WERI-Rb-1 (cell line): ENCODE results near the gene GALNT16.

Source experiments
- DNase-seq: peaks from one replicate; pipeline ENCODE4 v3.0.0-alpha.2; 2020
- H3K27ac ChIP-seq: fragments of 250-450 bp; sonication (Bioruptor Pico); 2 replicates; pipeline ENCODE4 v1.5.1; 2020; ENCODE audit warnings: mild to moderate bottlenecking, moderate library complexity
- H3K27me3 ChIP-seq: fragments of 250-450 bp; sonication (Bioruptor Pico); 2 replicates; pipeline ENCODE4 v1.5.1; 2021; ENCODE audit warnings: mild to moderate bottlenecking, low read depth, moderate library complexity; ENCODE audit not compliant: insufficient read depth, severe bottlenecking
- H3K36me3 ChIP-seq: fragments of 250-450 bp; sonication (Bioruptor Pico); 2 replicates; pipeline ENCODE4 v1.5.1; 2020; ENCODE audit warnings: mild to moderate bottlenecking, moderate library complexity
- H3K4me3 ChIP-seq: 2 replicates; pipeline ENCODE4 v1.5.1; 2011; ENCODE audit warnings: low read depth, mild to moderate bottlenecking, control low read depth, low read length
- H3K9me3 ChIP-seq: fragments of 250-450 bp; sonication (Bioruptor Pico); 2 replicates; pipeline ENCODE4 v1.5.1; 2021; ENCODE audit warnings: mild to moderate bottlenecking, moderate library complexity; ENCODE audit not compliant: severe bottlenecking
- CTCF ChIP-seq: IDR thresholded peaks from 2 replicates; pipeline ENCODE4 v1.5.1; 2011; ENCODE audit warnings: low read depth, mild to moderate bottlenecking, control low read depth, inconsistent platforms, low read length

The GALNT16 gene

GRCh38 chr14:69320581-69321365 is 60.8 kb downstream of the GALNT16 start:
- no peaks in the 10 kb centered on the region for H3K36me3 ChIP-seq
- no peak overlapping the region for H3K27ac ChIP-seq
- DNase-seq, result no peak
- no peaks in the 10 kb centered on the region for H3K27me3 ChIP-seq
- H3K9me3 ChIP-seq, result no peaks in the 10 kb centered on the region
- no peak overlapping the region for H3K4me3 ChIP-seq
- no peak for TF ChIP-seq CTCF

GRCh38 chr14:69321601-69322330 is 61.8 kb downstream of the GALNT16 start:
- no peak for TF ChIP-seq CTCF
- H3K4me3 ChIP-seq, result no peak overlapping the region
- no peaks in the 10 kb centered on the region for H3K9me3 ChIP-seq
- H3K36me3 ChIP-seq, result no peaks in the 10 kb centered on the region
- H3K27me3 ChIP-seq, result no peaks in the 10 kb centered on the region
- H3K27ac ChIP-seq, result no peak overlapping the region
- no peak for DNase-seq

- no peak overlapping the region for H3K27ac ChIP-seq
- H3K9me3 ChIP-seq, result no peaks in the 10 kb centered on the region
- no peak for TF ChIP-seq CTCF
- no peak for DNase-seq
- H3K36me3 ChIP-seq, result no peaks in the 10 kb centered on the region
- H3K4me3 ChIP-seq, result no peak overlapping the region
- H3K27me3 ChIP-seq, result no peaks in the 10 kb centered on the region
These were observed 63.5 kb downstream of the GALNT16 start for GRCh38 chr14:69323266-69323998.

GRCh38 chr14:69323999-69324282 is 64.0 kb downstream of the GALNT16 start:
- no peak for TF ChIP-seq CTCF
- H3K36me3 ChIP-seq, result no peaks in the 10 kb centered on the region
- no peak overlapping the region for H3K27ac ChIP-seq
- no peaks in the 10 kb centered on the region for H3K9me3 ChIP-seq
- DNase-seq, result no peak
- no peaks in the 10 kb centered on the region for H3K27me3 ChIP-seq
- H3K4me3 ChIP-seq, result no peak overlapping the region

- H3K9me3 ChIP-seq, result no peaks in the 10 kb centered on the region
- DNase-seq, result no peak
- H3K4me3 ChIP-seq, result no peak overlapping the region
- TF ChIP-seq CTCF, result no peak
- no peaks in the 10 kb centered on the region for H3K27me3 ChIP-seq
- H3K27ac ChIP-seq, result no peak overlapping the region
- H3K36me3 ChIP-seq, result no peaks in the 10 kb centered on the region
These were observed 64.5 kb downstream of the GALNT16 start for GRCh38 chr14:69324341-69324931.
